NCI-H460 (cell line): ENCODE results near the gene RB1. TPM values are rescaled to one million over a fixed set of nuclear protein-coding genes. Genes with fewer than 3 reads are reported as not detected.
"Not testable (repeated sequence)": the region's sequence is repeated elsewhere in the genome, so short reads cannot be mapped to it uniquely, and the experiment has no call there.

Source experiments
- DNase-seq: peaks from one replicate; pipeline ENCODE4 v3.0.0-alpha.2; 2016; ENCODE audit warnings: low read depth; ENCODE audit errors: extremely low read depth
- total RNA-seq: library from RNA; depleted of rRNA; stranded (reverse); fragments of >200 nt; shearing (Covaris generic); gene quantifications from 2 replicates; pipeline ENCODE4 v1.2.3, GENCODE V29; 2014

The RB1 gene
- total RNA-seq, 1 experiment from 2014 or later, result 31.7 TPM

DNA sequence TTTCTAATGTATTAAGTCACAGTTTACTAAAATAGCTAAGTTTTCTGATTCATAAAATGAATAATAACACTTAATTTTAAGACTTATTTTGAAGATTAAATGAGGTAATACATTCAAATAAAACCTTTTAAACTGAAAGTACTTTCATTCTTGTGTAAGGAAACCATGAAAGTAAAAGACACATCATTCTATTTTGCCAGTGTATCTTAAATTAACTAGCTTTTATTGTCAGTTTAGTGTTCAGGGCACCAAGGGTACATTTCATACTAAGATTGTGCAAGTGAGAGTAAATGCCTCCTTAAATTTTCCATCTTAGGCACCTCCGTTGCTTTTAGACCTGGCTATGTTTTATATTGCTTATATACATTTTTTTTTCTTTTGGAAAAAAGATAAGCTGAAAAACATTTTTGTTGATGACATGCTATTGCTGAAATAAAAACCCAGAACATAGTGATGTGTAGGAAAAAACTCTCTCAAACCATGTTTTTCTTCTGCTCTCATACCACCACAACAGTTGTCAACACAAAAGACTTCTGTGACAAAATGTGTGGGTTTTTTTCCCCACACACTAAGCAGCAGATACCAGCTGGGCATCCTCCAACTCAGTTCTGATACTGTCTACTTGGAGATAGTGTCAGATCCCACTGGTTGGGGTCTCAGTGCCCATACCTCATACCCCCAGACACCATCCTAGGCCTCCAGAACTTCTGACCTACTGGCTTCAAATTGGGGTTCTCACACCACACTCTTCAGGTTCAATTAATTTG lies 140.1 kb downstream of the RB1 start:
- no peak for DNase-seq

GRCh38 chr13:48446464-48446863 lies 142.9 kb downstream of the RB1 start:
- no peak for DNase-seq

DNA sequence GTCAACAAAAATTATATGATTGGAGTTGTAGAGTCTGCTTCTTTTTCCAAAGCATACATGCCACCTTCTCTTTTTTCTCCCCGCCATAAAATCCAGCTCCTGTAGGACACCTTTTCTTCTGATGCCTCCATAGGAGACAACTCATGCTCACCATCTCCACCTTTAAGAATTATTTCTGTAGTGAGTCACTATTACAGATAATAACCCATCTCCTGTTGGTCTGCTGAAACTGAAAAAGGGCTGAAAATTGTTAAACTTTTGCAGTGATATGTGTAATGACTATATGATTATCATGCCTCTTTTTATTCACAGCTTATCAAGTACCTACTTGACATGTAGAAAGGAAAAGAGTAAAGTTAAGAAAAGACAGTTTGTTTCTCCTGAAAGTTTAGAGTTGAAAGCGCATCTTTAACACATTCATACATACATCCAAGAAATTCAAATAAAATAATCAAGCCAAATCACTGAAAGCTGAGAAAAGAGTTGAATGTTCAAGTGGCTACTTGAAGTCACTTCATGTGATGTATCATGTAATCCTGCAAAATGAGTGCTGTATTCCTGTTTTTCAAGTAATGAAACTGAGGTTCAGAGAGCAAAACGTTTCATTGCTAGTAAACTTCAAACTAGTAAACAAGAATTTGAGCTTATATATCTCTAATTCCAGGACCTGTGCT lies 144.9 kb downstream of the RB1 start:
- no peak for DNase-seq

DNA sequence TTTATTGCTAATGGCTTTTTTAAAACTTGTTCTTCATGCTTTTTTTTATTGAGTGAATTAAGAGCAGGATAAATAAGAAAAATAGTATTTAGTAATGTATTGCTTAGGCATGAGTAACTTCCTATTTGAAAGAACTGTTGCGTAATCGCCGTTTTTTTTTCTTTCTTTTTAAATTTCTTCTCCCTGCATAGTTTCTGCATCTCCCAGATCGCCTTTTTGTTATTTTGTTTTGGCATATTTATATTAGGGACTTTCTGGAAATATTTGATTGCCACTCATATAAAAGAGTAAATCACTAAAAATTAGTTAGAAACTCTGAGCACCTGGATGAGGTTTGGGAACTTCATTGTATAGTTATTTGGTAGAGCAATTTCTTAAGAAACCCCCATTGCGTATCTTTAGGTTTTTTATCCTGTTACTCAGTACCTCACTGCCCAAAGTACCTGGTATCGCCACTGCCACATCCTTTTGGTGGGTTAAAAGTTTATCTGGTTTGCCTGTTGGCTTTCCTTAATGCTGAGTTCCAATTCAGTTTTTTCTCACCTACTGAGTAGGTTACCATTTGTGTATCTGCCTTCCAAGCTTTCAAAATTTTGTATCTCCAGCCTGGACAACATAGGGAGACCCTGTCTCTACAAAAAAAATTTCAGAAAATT lies 145.5 kb downstream of the RB1 start:
- DNase-seq, result no peak

- no peak for DNase-seq
Measured at GRCh38 chr13:48449656-48450055, 146.1 kb downstream of the RB1 start.

DNA sequence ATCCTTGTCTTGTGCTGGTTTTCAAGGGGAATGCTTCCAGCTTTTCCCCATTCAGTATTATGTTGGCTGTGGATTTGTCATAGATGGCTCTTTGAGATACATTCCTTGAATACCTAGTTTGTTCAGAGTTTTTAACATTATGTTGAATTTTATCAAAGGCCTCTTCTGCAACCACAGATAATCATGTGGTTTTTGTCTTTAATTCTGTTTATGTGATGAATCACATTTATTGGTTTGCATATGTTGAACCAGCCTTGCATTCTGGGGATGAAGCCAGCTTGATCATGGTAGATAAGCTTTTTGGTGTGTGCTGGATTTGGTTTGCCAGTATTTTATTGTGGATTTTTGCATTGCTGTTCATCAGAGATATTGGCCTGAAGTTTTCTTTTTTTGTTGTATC lies 147.6 kb downstream of the RB1 start:
- DNase-seq, result not testable (repeated sequence)

DNA sequence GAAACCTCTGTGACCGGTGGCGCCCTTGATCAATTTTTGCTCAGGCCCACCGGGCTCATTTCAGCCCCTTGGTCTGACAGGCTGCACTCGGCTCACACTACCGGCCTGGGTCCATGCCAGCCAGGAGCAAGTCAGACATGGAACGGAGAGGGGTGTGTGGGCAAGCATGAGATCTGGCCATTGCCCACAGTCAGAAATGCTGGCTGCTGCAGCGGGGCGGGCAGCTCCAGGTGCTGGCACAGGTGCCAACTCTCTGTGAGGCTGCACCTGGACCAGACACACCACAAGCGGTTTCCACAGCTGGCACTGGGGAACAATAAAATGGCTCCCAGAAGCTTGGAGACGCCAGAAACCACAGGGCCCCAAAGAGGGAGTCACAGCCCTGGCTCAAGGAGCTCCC lies 153.0 kb downstream of the RB1 start:
- no peak for DNase-seq

DNA sequence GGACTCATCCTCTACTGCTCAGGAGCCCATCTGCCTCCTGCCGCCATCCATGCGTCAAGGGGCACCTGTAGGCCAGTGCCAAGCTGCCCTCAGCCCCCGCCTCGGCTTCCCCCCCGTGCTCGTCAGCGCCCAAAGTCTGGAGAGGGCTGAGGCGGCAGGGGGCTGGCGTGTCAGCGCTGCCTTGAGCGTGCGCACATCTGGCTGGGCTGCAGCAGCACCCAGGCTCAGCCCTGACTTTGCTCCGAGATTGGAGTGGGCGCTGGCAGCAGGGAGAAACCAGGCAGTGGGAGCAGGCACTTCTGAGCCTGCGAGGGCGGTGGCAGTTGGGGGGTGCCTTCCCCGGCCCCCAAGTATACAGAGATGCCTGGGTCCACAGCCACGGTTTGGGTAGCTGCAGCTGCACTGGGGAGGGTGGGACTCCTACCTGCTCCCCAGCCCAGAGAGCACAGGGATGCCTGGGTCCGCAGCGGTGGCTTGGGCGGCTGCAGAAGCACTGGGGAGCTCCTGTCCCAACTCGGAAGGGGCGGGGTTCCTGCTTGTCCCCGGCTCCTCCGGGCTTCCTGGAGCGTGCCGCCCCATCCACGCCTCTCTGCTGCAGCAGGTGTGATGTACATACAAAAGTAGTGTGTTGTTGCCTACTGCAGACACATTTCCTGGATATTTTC lies 154.2 kb downstream of the RB1 start:
- no peak for DNase-seq

GRCh38 chr13:48475230-48475629 lies 171.7 kb downstream of the RB1 start:
- DNase-seq, result no peak

GRCh38 chr13:48476215-48476614 lies 172.7 kb downstream of the RB1 start:
- no peak for DNase-seq

- DNase-seq, result no peak
Measured at GRCh38 chr13:48476686-48477085, 173.1 kb downstream of the RB1 start.

GRCh38 chr13:48477191-48477855 lies 173.8 kb downstream of the RB1 start:
- DNase-seq, result no peak

DNA sequence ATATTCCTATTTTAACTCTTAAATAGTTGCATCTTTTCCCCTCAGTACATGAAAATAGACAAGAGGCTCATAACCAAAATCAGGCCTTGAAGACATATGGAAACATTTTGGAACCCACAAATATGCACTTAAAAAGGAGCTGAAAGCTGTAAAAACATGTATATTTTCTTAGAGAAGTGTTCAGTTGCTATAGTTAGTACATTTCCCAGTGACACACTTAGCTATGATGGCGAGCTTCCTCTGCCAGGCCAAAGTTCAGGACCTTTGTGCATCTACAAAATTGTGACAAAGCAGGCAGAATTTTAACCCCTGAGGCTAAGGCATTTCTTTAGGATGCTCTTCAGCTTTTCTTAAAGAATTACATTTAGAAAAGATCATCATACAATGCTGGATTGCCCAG lies 174.8 kb downstream of the RB1 start:
- DNase-seq, result no peak

DNA sequence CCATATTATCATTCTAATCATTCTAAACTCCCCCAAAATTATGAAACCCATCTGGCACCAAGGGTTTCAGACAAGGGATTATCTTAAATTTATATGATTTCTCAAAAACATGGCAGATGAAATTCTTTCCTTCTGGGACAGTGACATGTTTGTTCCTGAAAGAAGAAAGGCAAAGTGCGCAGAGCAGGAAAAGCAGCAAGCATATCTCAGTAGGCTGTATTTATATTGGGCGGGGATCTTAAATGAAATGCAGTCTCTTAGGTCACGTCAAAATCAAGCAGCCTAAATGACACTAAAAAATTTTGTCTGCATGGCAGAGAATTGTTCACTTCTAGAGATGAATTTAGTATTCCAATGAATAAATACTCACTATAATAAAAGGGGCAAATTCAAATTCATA lies 180.0 kb downstream of the RB1 start:
- DNase-seq, result no peak

DNA sequence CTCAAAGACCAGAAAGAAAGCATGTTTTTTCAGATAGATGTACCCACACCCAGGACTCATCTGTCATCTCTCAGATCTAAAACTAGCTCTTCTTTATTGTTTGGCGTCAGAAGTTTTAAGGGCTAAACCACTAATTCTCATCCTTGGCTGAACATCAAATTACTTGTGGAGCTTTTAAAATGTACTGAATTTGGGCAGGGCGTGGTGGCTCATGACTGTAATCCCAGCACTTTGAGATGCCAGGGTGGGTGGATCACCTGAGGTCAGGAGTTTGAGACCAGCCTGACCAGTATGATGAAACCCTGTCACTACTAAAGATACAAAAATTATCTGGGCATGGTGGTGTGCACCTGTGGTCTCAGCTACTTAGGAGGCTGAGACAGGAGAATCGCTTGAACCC lies 181.9 kb downstream of the RB1 start:
- no peak for DNase-seq

DNA sequence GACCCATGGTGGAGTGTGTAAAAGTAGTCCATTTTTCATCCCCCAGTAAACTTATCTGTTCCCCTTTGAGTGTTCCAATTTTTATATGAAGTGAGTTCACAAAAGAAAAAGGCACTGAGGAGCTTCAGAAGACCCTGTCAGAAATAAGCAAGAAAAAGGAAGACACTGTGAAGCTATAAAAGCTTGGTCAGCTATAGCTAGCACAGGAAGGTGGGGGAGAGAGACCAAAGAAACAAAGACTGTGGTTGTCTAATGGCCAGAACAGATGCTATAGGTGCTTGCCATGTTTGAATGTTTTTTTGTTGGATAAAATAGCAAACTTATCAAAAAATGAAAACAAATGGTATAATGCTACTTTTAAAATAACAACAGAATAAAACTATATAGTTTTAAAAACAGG lies 182.8 kb downstream of the RB1 start:
- DNase-seq, result no peak

DNA sequence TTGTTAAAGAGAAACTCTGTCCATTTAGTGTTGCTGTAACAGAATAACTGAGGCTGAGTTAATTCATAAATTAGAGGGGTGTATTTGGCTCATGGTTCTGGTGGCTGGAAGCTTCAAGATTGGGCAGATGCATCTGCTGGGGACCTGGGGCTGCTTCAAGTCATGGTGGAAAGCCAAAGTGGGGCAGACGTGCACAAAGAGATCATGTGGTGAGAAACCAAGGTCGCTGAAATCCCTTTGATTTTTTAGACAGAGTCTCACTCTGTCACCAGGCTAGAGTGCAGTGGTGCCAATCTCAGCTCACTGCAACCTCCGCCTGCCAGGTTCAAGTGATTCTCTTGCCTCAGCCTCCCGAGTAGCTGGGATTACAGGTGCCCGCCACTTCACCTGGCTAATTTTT lies 183.3 kb downstream of the RB1 start:
- no peak for DNase-seq

GRCh38 chr13:48487968-48488367 lies 184.4 kb downstream of the RB1 start:
- DNase-seq, result no peak

- DNase-seq, result no peak
Measured at GRCh38 chr13:48488995-48489394, 185.4 kb downstream of the RB1 start.

DNA sequence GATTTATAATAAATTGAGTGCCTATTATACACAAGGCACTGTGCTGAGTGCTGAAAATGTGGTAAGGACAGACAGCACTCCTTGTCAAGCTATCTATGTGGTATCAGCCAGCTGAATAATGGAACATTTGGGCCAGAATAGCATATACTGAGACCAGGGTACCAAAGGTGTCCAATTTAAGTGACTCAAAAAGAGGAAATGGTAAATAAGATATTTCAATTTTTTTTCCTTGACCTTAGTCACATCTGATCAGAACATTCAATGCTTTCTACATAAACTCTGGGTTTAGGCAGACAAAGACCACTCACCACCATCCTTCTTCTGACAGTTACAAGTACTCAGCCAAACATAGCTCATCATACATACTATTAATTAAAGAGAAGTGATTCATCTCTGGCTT lies 186.1 kb downstream of the RB1 start:
- DNase-seq, result no peak

DNA sequence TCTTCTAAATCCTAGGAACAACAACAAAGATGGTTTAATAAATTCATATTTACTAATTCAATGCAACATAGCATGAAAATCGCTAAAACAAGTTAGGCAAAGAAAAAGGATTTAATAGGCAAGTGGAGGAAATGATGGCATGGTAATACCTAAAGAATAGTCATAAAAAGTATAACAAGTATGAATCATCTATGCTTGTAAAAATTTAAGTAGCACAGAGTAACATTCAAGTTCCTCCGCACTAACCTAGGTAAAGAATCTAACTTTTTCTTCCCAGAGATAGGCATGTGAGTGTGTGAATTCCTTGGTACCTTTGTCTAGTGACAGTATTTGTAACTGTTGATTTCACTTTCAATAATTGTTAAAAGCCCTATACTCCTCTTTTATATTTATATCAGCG lies 186.7 kb downstream of the RB1 start:
- no peak for DNase-seq
